Endothelial cell of umbilical vein (primary cell): ENCODE data around the gene UGT2A1.

Source experiments
- JUN ChIP-seq: IDR thresholded peaks from 2 replicates; pipeline ENCODE4 v1.6.1; 2011; ENCODE audit warnings: borderline replicate concordance, low read depth; ENCODE audit not compliant: insufficient read length, insufficient read depth
- POLR2AphosphoS5 ChIP-seq: IDR thresholded peaks from 2 replicates; pipeline ENCODE4 v1.6.1; 2012; ENCODE audit warnings: low read depth, mild to moderate bottlenecking, control low read depth, low read length, moderate library complexity; ENCODE audit not compliant: insufficient read depth
- TF ChIP-seq, protein P1 (sequence below), 2 donors: IDR thresholded peaks; 1 replicate in 1 of 2; 2 replicates in 1 of 2; pipeline ENCODE4 v1.5.1; 2011; ENCODE audit warnings: low read length in 2 of 2, mild to moderate bottlenecking in 2 of 2, moderate library complexity in 2 of 2, control low read depth in 1 of 2, inconsistent platforms in 1 of 2, low read depth in 1 of 2; ENCODE audit not compliant: insufficient read depth in 1 of 2; ENCODE audit errors: extremely low read depth in 1 of 2
- TF ChIP-seq, protein P2 (sequence below): IDR thresholded peaks from 2 replicates; pipeline ENCODE4 v1.6.1; 2011; ENCODE audit not compliant: insufficient read depth, insufficient read length

DNA sequence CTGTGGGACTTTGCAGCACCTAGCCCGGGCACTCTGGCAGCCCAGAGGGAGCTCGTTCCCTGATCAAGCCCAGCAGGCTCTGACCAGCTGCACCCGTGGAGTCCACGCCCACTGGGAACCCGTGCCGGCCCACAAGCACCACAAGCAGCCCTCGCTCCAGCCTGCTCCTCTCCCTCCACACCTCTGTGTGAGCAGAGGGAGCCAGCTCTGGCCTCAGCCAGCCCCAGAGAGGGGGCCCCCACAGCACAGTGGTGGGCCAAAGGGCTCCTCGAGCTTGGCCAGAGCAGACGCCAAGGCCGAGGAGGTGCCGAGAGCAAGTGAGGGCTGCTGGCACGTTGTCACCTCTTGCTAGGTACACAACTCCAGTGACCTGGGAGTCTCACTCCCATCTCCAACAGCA, 5.1 kb upstream of the UGT2A1 start:
- TF ChIP-seq, protein P1, sequence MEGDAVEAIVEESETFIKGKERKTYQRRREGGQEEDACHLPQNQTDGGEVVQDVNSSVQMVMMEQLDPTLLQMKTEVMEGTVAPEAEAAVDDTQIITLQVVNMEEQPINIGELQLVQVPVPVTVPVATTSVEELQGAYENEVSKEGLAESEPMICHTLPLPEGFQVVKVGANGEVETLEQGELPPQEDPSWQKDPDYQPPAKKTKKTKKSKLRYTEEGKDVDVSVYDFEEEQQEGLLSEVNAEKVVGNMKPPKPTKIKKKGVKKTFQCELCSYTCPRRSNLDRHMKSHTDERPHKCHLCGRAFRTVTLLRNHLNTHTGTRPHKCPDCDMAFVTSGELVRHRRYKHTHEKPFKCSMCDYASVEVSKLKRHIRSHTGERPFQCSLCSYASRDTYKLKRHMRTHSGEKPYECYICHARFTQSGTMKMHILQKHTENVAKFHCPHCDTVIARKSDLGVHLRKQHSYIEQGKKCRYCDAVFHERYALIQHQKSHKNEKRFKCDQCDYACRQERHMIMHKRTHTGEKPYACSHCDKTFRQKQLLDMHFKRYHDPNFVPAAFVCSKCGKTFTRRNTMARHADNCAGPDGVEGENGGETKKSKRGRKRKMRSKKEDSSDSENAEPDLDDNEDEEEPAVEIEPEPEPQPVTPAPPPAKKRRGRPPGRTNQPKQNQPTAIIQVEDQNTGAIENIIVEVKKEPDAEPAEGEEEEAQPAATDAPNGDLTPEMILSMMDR (IDR thresholded peaks at IDR 0.05; ENCODE audit: extremely low read depth in 1 of 2, insufficient read depth in 1 of 2, low read depth in 1 of 2, low read length in 2 of 2) = no peak
- TF ChIP-seq, protein P2, sequence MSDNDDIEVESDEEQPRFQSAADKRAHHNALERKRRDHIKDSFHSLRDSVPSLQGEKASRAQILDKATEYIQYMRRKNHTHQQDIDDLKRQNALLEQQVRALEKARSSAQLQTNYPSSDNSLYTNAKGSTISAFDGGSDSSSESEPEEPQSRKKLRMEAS = no peak
- TF ChIP-seq JUN = no peak
- no peak for TF ChIP-seq POLR2AphosphoS5
